HK-2 (cell line): ENCODE measurements around the gene TNNC1.

Experiments
- DNase-seq: peaks from one replicate; pipeline ENCODE4 v3.0.0-alpha.2; 2018; ENCODE audit not compliant: unreplicated experiment

Gene TNNC1

GRCh38 chr3:52453496-52454249 is at the start of gene TNNC1:
TSS of gene TNNC1 (minus strand) at chr3:52454041. CDS start at chr3:52454015, 26 bp downstream.
- DNase-seq: no peak

DNA sequence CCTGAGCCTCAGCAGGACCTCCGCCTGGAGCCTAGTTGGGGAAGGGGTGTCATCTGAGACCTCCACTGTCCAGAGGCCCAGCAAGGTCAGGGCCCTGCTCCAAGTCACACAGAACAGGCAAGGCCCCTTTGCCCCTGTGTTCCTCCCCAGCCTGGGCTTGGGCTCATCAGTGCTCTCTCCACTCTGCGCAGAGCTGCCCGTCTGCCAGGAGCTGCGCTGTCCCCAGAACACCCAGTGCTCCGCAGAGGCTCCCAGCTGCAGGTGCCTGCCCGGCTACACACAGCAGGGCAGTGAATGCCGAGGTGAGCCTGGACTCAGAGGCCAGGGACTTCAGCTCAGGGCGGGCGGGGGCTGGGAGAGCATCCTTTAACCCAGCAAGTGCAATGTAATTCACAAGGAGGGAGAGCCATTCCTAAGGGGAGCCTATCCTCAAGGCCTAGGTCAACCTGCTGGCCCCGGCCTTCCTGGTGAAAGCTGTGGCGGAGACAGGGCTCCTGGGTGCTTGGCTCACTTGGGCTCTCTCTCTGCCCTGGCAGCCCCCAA is 49.0 kb upstream of the TNNC1 start:
- no peak for DNase-seq

DNA sequence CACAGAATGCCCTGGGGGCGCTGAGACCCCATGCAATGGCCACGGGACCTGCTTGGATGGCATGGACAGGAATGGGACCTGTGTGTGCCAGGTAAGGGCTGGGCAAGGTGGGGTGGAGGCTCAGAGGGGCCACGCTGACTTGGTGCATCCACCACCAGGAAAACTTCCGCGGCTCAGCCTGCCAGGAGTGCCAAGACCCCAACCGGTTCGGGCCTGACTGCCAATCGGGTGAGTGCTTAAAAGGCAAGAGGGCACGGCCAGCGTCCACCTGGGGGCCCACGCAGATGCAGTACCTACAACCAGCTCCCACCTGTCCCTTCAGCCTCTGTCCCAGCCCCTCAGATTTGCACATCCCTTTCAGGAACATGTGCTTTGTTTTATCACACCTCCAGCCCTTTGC is 48.2 kb upstream of the TNNC1 start:
- DNase-seq: no peak

GRCh38 chr3:52501046-52501445 is 47.2 kb upstream of the TNNC1 start:
- DNase-seq: no peak

DNA sequence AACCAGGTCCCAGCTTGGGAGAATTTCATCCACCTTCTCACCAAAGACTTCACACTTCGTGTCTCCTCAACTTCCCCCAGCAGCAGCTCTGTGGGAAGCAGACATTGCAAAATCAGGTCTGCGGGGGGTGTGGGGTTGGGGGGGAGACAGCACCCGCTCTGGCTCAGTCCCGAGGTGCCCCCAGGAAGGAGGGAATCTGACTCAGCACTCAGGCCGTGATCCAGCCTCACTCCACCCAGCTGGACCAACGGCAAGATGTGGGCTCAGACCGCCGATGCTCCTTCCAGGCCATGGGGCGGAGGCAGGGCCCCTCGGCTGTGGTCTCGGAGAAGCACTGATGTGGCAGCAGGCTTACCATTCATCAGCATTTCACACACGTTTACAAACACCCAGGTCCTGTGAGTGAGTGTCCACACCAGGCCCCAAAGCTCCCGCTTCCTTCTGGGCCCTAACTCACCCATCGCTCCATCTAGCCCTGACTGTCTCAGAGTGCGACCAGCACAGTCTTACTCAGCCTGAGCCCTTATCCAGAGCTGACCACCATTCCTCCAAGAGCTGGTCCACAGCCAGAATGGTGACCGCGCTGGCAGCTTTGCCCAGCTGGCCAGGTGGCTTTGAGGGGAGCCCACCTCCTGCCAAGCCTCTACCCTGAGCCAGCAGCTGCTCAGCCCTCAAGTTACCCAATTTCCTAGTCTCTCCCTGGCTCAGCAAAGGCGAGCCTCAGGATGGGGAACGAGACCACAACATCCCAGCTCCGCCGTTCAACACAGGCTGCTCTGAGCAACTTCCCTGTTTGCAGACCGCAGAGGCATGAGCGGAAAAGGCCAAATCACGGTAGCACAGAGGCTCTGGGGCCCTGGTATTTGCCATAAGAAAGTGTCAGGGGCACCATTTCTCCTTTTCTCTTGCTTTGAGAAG is 44.6 kb upstream of the TNNC1 start:
- no peak for DNase-seq

GRCh38 chr3:52495777-52496602 is 42.1 kb upstream of the TNNC1 start:
- DNase-seq: peak; percentile 35

DNA sequence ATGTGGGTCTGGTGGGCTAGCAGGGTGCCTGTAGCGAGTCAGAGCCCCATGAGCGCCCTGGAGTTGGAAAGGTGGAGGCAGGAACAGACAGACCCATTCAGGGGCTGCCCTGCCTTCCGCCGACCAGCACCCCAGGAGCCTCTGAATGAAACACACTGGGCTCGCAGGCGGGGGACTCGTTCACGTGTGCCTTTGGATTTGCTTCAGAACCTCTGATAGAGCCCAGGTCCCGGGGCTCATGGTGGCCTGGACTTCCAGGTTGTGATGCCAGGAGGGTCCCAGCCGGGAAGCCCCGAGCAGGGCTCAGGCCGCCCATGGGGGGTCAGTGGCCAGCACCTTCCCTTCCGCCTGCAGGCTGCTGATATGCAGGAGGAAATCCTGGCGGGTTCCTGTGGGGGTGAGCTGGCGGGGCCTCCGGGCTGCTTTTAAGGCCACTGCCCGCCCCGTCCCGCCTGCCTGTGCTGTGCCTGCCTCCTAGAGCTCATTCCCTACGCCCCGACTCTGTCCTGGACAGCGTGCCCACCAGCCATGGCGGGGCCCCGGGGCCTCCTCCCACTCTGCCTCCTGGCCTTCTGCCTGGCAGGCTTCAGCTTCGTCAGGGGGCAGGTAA is 41.1 kb upstream of the TNNC1 start, which contains the start of gene STAB1:
Gene STAB1 (plus strand): TSS at position 453 of the 610 bp plus-strand sequence. CDS start 76 bp downstream, at position 529.
- DNase-seq: no peak

DNA sequence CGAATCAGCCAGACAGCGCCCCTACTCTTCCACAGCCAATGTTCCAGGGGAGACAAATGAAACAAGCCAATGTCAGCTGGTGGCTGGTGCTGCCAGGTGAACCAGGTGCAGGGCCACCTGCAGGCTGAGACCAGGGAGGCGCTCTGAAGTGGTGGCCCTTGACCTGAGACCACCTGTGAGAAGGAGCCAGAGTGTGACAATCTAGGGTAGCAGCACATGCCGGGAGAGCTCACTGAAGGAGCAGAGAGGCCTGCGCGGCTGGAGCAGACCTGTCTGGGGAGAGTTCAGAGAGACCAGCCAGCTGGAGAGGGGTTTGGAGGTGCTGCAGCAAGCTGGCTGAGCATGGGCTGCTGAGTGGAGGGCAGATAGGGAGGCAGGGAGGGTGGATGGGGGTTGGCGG is 40.6 kb upstream of the TNNC1 start:
- DNase-seq: no peak

- no peak for DNase-seq
Measured at GRCh38 chr3:52493232-52494017, 39.6 kb upstream of the TNNC1 start.

DNA sequence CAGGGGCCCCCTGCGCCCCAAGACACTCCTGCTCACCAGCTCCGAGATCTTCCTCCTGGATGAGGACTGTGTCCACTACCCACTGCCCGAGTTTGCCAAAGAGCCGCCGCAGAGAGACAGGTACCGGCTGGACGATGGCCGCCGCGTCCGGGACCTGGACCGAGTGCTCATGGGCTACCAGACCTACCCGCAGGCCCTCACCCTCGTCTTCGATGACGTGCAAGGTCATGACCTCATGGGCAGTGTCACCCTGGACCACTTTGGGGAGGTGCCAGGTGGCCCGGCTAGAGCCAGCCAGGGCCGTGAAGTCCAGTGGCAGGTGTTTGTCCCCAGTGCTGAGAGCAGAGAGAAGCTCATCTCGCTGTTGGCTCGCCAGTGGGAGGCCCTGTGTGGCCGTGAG is 38.2 kb upstream of the TNNC1 start:
- no peak for DNase-seq

GRCh38 chr3:52490939-52491526 is 37.2 kb upstream of the TNNC1 start:
- DNase-seq: no peak

DNA sequence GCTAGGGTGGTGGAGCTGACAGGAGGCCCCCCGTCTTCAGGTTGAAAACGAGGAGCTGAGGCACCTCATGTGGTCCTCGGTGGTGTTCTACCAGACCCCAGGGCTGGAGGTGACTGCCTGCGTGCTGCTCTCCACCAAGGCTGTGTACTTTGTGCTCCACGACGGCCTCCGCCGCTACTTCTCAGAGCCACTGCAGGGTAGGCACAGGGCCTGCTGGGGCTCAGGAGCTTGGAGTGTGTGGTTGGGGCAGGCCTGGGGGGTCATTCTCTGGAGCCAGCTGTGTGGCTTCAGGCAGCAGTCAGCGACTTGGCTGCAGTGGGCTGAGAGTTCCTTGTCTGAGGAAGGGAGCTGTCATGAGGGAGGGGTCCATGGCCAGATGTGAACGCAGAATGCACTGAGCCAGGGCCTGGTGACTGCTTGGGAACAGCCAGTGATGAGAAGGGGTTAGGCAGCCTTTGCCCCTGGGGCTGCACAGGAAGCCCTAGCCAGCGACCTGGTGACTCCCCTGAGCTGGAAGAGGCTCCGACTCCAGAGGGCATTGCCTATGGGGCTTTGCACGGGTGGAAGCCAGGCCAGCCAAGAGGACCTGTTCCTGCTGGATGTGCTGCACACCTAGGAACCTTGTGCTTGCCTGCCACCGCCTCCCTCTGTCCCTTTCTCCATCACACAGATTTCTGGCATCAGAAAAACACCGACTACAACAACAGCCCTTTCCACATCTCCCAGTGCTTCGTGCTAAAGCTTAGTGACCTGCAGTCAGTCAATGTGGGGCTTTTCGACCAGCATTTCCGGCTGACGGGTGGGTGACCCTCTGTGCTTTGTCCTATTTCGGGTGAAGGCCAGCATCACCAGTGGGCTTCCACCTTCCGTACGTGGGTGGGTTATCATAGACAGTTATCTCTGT is 36.4 kb upstream of the TNNC1 start:
- DNase-seq: no peak

DNA sequence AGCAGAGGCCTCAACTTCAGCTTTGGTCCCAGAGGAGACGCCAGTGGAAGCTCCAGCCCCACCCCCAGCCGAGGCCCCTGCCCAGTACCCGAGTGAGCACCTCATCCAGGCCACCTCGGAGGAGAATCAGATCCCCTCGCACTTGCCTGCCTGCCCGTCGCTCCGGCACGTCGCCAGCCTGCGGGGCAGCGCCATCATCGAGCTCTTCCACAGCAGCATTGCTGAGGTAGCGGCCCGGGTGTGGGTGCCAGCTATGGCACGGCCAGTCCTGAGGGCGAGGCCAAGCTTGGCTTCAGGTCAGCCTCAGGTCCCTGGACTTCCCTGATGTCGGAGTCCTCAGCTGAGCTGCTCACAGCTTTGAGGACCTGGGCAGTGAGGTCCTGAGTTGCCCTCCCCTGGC is 35.6 kb upstream of the TNNC1 start:
- DNase-seq: no peak

- no peak for DNase-seq
Measured at GRCh38 chr3:52488746-52489145, 34.9 kb upstream of the TNNC1 start.

- DNase-seq: no peak
Measured at GRCh38 chr3:52487788-52488691, 34.2 kb upstream of the TNNC1 start.

GRCh38 chr3:52487050-52487787 is 33.4 kb upstream of the TNNC1 start:
- no peak for DNase-seq
